Caco-2 (cell line): ENCODE measurements around the gene CDHR4. TPM values are rescaled to one million over a fixed set of nuclear protein-coding genes. Genes with fewer than 3 reads are reported as not detected.

Experiments used
- Bru-seq: library from RNA; stranded (reverse); fragments of 400-500 nt; gene quantifications from one replicate; lab custom pipeline; 2021; lab: Mats Ljungman, UMichigan
- BruChase-seq, 2 experiments: library from RNA; stranded (reverse); fragments of 400-500 nt; gene quantifications; one replicate each; lab custom pipeline; 2021; lab: Mats Ljungman, UMichigan
- BruUV-seq: library from RNA; stranded (reverse); fragments of 400-500 nt; replicated peaks from 2 replicates; lab custom pipeline; 2021; lab: Mats Ljungman, UMichigan
- CTCF ChIA-PET: fragments of 300-600 bp; sonication (Branson Sonifier 250); formaldehyde crosslinking; loops from one replicate; lab custom pipeline; 2022; ENCODE audit warnings: antibody characterized with exemption; lab: Charles Lee
- POLR2A ChIA-PET: fragments of 300-600 bp; sonication (Branson Sonifier 250); formaldehyde crosslinking; loops from one replicate; lab custom pipeline; 2022; ENCODE audit warnings: antibody characterized with exemption; lab: Charles Lee
- DNase-seq, 2 experiments: peaks; one replicate each; pipeline versions ENCODE4 v3.0.0 to v3.0.0-alpha.2; 2020 to 2022
- H3K27me3 ChIP-seq: replicated peaks from 2 replicates; pipeline ENCODE4 v1.6.0; 2011; ENCODE audit warnings: low read length; ENCODE audit not compliant: control insufficient read depth, insufficient read depth
- H3K36me3 ChIP-seq: 2 replicates; pipeline ENCODE4 v1.5.1; 2011; ENCODE audit warnings: low read length; ENCODE audit not compliant: control insufficient read depth, insufficient read depth
- H3K4me1 ChIP-seq: fragments of 250-450 bp; sonication (Bioruptor Pico); 2 replicates; pipeline ENCODE4 v1.5.1; 2020; ENCODE audit warnings: mild to moderate bottlenecking
- H3K4me3 ChIP-seq: 2 replicates; pipeline ENCODE4 v1.5.1; 2011; ENCODE audit warnings: low read depth, mild to moderate bottlenecking, control low read depth, low read length
- H3K9me3 ChIP-seq: fragments of 250-450 bp; sonication (Bioruptor Pico); 2 replicates; pipeline ENCODE4 v1.5.1; 2020; ENCODE audit warnings: mild to moderate bottlenecking, moderate library complexity
- H3K27ac Mint-ChIP-seq: one replicate; pipeline ENCODE4 v1.8.0; 2022; ENCODE audit warnings: mixed read lengths; ENCODE audit not compliant: unreplicated experiment
- H3K27me3 Mint-ChIP-seq: one replicate; pipeline ENCODE4 v1.8.0; 2022; ENCODE audit warnings: mixed read lengths; ENCODE audit not compliant: insufficient read depth, unreplicated experiment
- H3K36me3 Mint-ChIP-seq: one replicate; pipeline ENCODE4 v1.8.0; 2022; ENCODE audit warnings: mild to moderate bottlenecking, mixed read lengths; ENCODE audit not compliant: insufficient read depth, unreplicated experiment
- H3K4me1 Mint-ChIP-seq: one replicate; pipeline ENCODE4 v1.8.0; 2022; ENCODE audit warnings: low read depth, mixed read lengths; ENCODE audit not compliant: unreplicated experiment
- H3K4me3 Mint-ChIP-seq: one replicate; pipeline ENCODE4 v1.8.0; 2022; ENCODE audit warnings: mild to moderate bottlenecking, moderate library complexity, mixed read lengths; ENCODE audit not compliant: unreplicated experiment
- H3K9me3 Mint-ChIP-seq: one replicate; pipeline ENCODE4 v1.8.0; 2022; ENCODE audit warnings: mixed read lengths; ENCODE audit not compliant: unreplicated experiment
- CTCF ChIP-seq, 2 experiments: fragments of 200-600 bp in 1 of 2; IDR thresholded peaks; 1 replicate in 1 of 2; 2 replicates in 1 of 2; pipeline versions ENCODE4 v1.5.1 to v1.8.0; 2011 to 2022; ENCODE audit warnings: antibody characterized with exemption in 1 of 2, control low read depth in 1 of 2, inconsistent platforms in 1 of 2, low read depth in 1 of 2, low read length in 1 of 2, mild to moderate bottlenecking in 1 of 2, moderate library complexity in 1 of 2; ENCODE audit not compliant: insufficient read depth in 1 of 2, severe bottlenecking in 1 of 2, unreplicated experiment in 1 of 2
- intact Hi-C: fragments of 100-400 bp; cut with micrococcal nuclease; formaldehyde crosslinking; loops from one replicate; pipeline ENCODE4 v1.10.0; 2022; ENCODE audit not compliant: unreplicated experiment
- long read RNA-seq: library from polyadenylated mRNA; stranded (forward); transcript quantifications from one replicate; pipeline ENCODE4 v2.0.0, GENCODE V29; 2022
- total RNA-seq: library from RNA; stranded (reverse); gene quantifications from 2 replicates; pipeline ENCODE4 v1.2.3, GENCODE V29; 2022

The CDHR4 gene
- not detected in 2 replicates for total RNA-seq
- percentile 14 among the genes with signal in this experiment for Bru-seq, nascent RNA
- BruChase-seq, experiment 1, labeled RNA remaining after a 2-hour chase: percentile 16 among the genes with signal in this experiment
- BruChase-seq, experiment 2, labeled RNA remaining after a 6-hour chase: percentile 16 among the genes with signal in this experiment
- long read RNA-seq: 0 reads

DNA sequence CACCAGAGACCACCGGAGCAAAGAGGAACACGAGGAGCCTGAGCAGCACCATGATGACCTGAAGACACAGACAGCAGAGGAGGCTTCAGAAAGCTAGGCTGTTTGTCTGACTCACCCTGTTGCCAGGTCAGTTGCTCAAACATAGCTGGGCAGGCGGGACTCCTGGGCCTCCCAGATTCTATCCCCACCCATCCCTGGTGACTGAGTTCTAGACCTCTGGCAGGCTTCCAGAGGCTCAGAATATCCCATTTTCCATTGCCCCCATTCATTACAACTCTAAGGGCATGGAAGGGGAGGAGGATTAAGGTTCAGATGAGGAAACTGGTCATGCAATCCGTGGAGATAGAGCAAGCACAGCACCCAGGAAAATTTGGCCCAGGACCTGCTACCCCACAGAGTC lies at the start of gene CDHR4:
Gene CDHR4 (minus strand): TSS at position 113 of the 400 bp plus-strand sequence. CDS start 61 bp downstream, at position 52.
- no TSS peak for BruUV-seq
- intact Hi-C loops: no loop called here
- peaks cover 5% of the 10 kb centered on the region for H3K36me3 Mint-ChIP-seq
- Histone ChIP-seq H3K4me3 (no peak within 1 kb of the TSS), H3K27me3 (no peaks in the 10 kb centered on the region), H3K4me1 (no peaks in the 10 kb centered on the region), H3K9me3 (no peaks in the 10 kb centered on the region), H3K36me3 (no peaks in the 10 kb centered on the region)
- peaks cover 2% of the 10 kb centered on the region for H3K27me3 Mint-ChIP-seq
- H3K4me3 Mint-ChIP-seq: no peak within 1 kb of the TSS
- POLR2A ChIA-PET: no interaction called here
- CTCF ChIA-PET: interaction anchor here (1.0 kb wide), 1 partner anchor 39 kb away, joined by 3 read pairs; no protein-coding TSS in a partner anchor
- peaks cover 16% of the 10 kb centered on the region for H3K4me1 Mint-ChIP-seq
- no peak for DNase-seq
- no peak for TF ChIP-seq CTCF (IDR thresholded peaks at IDR 0.05; ENCODE audit: insufficient read depth in 1 of 2, low read depth in 1 of 2, low read length in 1 of 2, severe bottlenecking in 1 of 2, unreplicated experiment in 1 of 2)
- no peaks in the 10 kb centered on the region for H3K9me3 Mint-ChIP-seq
- H3K27ac Mint-ChIP-seq: no peak within 1 kb of the TSS

DNA sequence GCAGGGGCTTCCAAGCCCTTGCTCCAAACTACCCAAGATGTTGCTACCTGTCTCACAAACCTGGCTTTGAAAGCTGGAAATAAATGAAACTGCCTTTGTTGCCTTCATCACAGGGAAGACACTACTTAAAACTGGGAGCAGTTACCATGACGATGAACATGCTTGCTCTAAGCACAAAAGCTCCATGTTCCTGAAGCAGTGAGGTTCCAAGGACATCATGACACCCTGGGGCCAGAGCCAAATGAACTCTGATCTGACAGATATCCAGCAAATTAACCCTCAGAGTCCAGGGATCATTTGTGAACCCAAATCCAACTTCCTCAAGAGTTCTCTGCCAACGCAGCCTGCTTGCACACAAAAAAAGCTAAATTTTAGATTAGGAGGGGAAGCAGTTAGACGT lies 46.0 kb upstream of the CDHR4 start:
- CTCF ChIA-PET: interaction anchor here (0.6 kb wide), 1 partner anchor 20 kb away, joined by 3 read pairs; no protein-coding TSS in a partner anchor
- no peaks in the 10 kb centered on the region for H3K4me1 Mint-ChIP-seq

More for the DNA sequence above, 46.0 kb upstream of the CDHR4 start:
- no peak overlapping the region for H3K4me3 ChIP-seq
- TF ChIP-seq CTCF (IDR thresholded peaks at IDR 0.05; ENCODE audit: insufficient read depth in 1 of 2, low read depth in 1 of 2, low read length in 1 of 2, severe bottlenecking in 1 of 2, unreplicated experiment in 1 of 2): no peak
- H3K4me1 ChIP-seq: no peaks in the 10 kb centered on the region
- H3K4me3 Mint-ChIP-seq: no peak overlapping the region
- POLR2A ChIA-PET: no interaction called here
- no peaks in the 10 kb centered on the region for H3K27me3 ChIP-seq
- no peak for DNase-seq
- H3K9me3 ChIP-seq: no peaks in the 10 kb centered on the region
- no peak overlapping the region for H3K27ac Mint-ChIP-seq
- peaks cover 19% of the 10 kb centered on the region for H3K36me3 Mint-ChIP-seq
- intact Hi-C loops: no loop called here
- no TSS peak for BruUV-seq
- no peaks in the 10 kb centered on the region for H3K36me3 ChIP-seq
- H3K27me3 Mint-ChIP-seq: no peaks in the 10 kb centered on the region
- no peaks in the 10 kb centered on the region for H3K9me3 Mint-ChIP-seq
